Naive B cell (primary cell): ENCODE measurements around the gene FUT7. TPM values are rescaled to one million over a fixed set of nuclear protein-coding genes. Genes with fewer than 3 reads are reported as not detected.

Experiments used
- polyA plus RNA-seq, 6 donors: library from polyadenylated mRNA; unstranded; fragments of 300-500 nt; fragmentation: Illumina TruSeq; gene quantifications; one replicate each; pipeline ENCODE4 v1.2.3, GENCODE V29; 2021; ENCODE audit warnings: low read depth in 6 of 6

The FUT7 gene
- polyA plus RNA-seq, 6 donors from 2014 or later: 0.93 to 7.4 (median 2.9) TPM

Other genes starting within 250 kb of the FUT7 start
- gene TMEM141, start 240.7 kb downstream of the FUT7 start, polyA plus RNA-seq: 10 to 100 TPM; 29.3 to 47.7 (median 35.7) TPM
- 1 to 10 TPM in 1 of 6 donors, under 1 TPM in 1, not detected in 4; 0.24 to 1.7 TPM for gene CCDC183, start 235.8 kb downstream of the FUT7 start, polyA plus RNA-seq
- 10 to 100 TPM in 3 of 6 donors, 1 to 10 TPM in 3; 3.8 to 16.8 (median 9.7) TPM for gene RABL6, start 224.1 kb downstream of the FUT7 start, polyA plus RNA-seq
- under 1 TPM in 1 of 6 donors, not detected in 5; 0.08 TPM for gene AJM1, start 189.6 kb downstream of the FUT7 start, polyA plus RNA-seq
- 10 to 100 TPM; 48.0 to 67.7 (median 49.6) TPM for gene PHPT1, start 182.7 kb downstream of the FUT7 start, polyA plus RNA-seq
- gene MAMDC4, start 179.7 kb downstream of the FUT7 start, polyA plus RNA-seq: not detected
- 100 to 1,000 TPM; 267 to 324 (median 299) TPM for gene EDF1, start 165.8 kb downstream of the FUT7 start, polyA plus RNA-seq
- gene TRAF2, start 145.6 kb downstream of the FUT7 start, polyA plus RNA-seq: 10 to 100 TPM; 13.2 to 29.9 (median 18.4) TPM
- 100 to 1,000 TPM in 1 of 6 donors, 10 to 100 TPM in 5; 48.2 to 105 (median 55.1) TPM for gene FBXW5, start 87.3 kb downstream of the FUT7 start, polyA plus RNA-seq
- not detected for gene C8G, start 86.8 kb downstream of the FUT7 start, polyA plus RNA-seq
- not detected for gene LCN12, start 79.8 kb downstream of the FUT7 start, polyA plus RNA-seq
- gene PTGDS, start 54.6 kb downstream of the FUT7 start, polyA plus RNA-seq: 1 to 10 TPM in 1 of 6 donors, under 1 TPM in 1, not detected in 4; 0.41 to 1.4 TPM
- gene LCNL1, start 49.1 kb downstream of the FUT7 start, polyA plus RNA-seq: not detected
- gene PAXX, start 39.7 kb downstream of the FUT7 start, polyA plus RNA-seq: 10 to 100 TPM; 31.7 to 39.8 (median 35.6) TPM
- 1 to 10 TPM in 3 of 6 donors, under 1 TPM in 2, not detected in 1; 0.82 to 2.7 (median 1.1) TPM for gene CLIC3, start 35.5 kb downstream of the FUT7 start, polyA plus RNA-seq
- 1 to 10 TPM in 3 of 6 donors, under 1 TPM in 2, not detected in 1; 0.63 to 3.9 (median 1.3) TPM for gene ABCA2, start 3.9 kb downstream of the FUT7 start, polyA plus RNA-seq
- gene NPDC1, start 14.1 kb upstream of the FUT7 start, polyA plus RNA-seq: under 1 TPM in 1 of 6 donors, not detected in 5; 0.68 TPM
- not detected for gene ENTPD2, start 22.0 kb upstream of the FUT7 start, polyA plus RNA-seq
- gene SAPCD2, start 38.5 kb upstream of the FUT7 start, polyA plus RNA-seq: under 1 TPM in 1 of 6 donors, not detected in 5; 0.05 TPM
- 1 to 10 TPM; 1.7 to 6.1 (median 3.5) TPM for gene UAP1L1, start 45.4 kb upstream of the FUT7 start, polyA plus RNA-seq
- 10 to 100 TPM; 19.6 to 30.4 (median 24.3) TPM for gene MAN1B1, start 54.9 kb upstream of the FUT7 start, polyA plus RNA-seq
- 100 to 1,000 TPM in 4 of 6 donors, 10 to 100 TPM in 2; 71.5 to 142 (median 102) TPM for gene DPP7, start 82.6 kb upstream of the FUT7 start, polyA plus RNA-seq
- not detected for gene GRIN1, start 107.1 kb upstream of the FUT7 start, polyA plus RNA-seq
- gene LRRC26, start 138.0 kb upstream of the FUT7 start, polyA plus RNA-seq: not detected
- not detected for gene TMEM210, start 140.0 kb upstream of the FUT7 start, polyA plus RNA-seq
- gene ANAPC2, start 156.5 kb upstream of the FUT7 start, polyA plus RNA-seq: 1 to 10 TPM; 6.1 to 9.3 (median 7.5) TPM
- 100 to 1,000 TPM; 112 to 145 (median 132) TPM for gene SSNA1, start 156.6 kb upstream of the FUT7 start, polyA plus RNA-seq
- 1 to 10 TPM in 1 of 6 donors, under 1 TPM in 5; 0.21 to 1.1 (median 0.48) TPM for gene TPRN, start 168.7 kb upstream of the FUT7 start, polyA plus RNA-seq
- 100 to 1,000 TPM; 119 to 191 (median 142) TPM for gene TMEM203, start 173.6 kb upstream of the FUT7 start, polyA plus RNA-seq
- gene NDOR1, start 173.6 kb upstream of the FUT7 start, polyA plus RNA-seq: 1 to 10 TPM; 4.4 to 9.3 (median 5.2) TPM
- under 1 TPM in 1 of 6 donors, not detected in 5; 0.30 TPM for gene RNF208, start 190.2 kb upstream of the FUT7 start, polyA plus RNA-seq
- not detected for gene CYSRT1, start 193.1 kb upstream of the FUT7 start, polyA plus RNA-seq
- gene RNF224, start 195.4 kb upstream of the FUT7 start, polyA plus RNA-seq: not detected
- not detected for gene SLC34A3, start 198.8 kb upstream of the FUT7 start, polyA plus RNA-seq
- 10 to 100 TPM; 22.7 to 53.2 (median 40.2) TPM for gene TUBB4B, start 209.2 kb upstream of the FUT7 start, polyA plus RNA-seq
- not detected for gene STPG3, start 219.2 kb upstream of the FUT7 start, polyA plus RNA-seq
- gene NELFB, start 223.2 kb upstream of the FUT7 start, polyA plus RNA-seq: 10 to 100 TPM; 23.5 to 37.8 (median 27.2) TPM
- gene TOR4A, start 245.6 kb upstream of the FUT7 start, polyA plus RNA-seq: 1 to 10 TPM; 2.4 to 6.2 (median 4.1) TPM